ENCODE results near the gene NEAT1. TPM values are rescaled to one million over a fixed set of nuclear protein-coding genes. Genes with fewer than 3 reads are reported as not detected.

Gene NEAT1
- total and polyA plus RNA-seq, 8 donors, result 295 to 2,770 (median 695) TPM

GRCh38 chr11:65395961-65396530 lies 26.6 kb upstream of the NEAT1 start:
- ATAC-seq (no peak), FAIRE-seq (no peak), DNase-seq (peak in 1 of 6 donors; percentile 58)
- Histone ChIP-seq H3K9me3 (no peaks in the 10 kb centered on the region), H3K27me3 (no peaks in the 10 kb centered on the region), H3K4me1 (no peaks in the 10 kb centered on the region), H3K36me3 (peaks cover 0 to 51% (median 23%) of the 10 kb centered on the region in 3 donors), H3K4me3 (no peak overlapping the region), H3K27ac (no peak overlapping the region)
- intact Hi-C loops (cut with DNase I), result no loop called here
- no peak for TF ChIP-seq CTCF (IDR thresholded peaks at IDR 0.05)
- WGBS, 2 donors, result 93% methylated on average over 11 to 15 of the region's 15 CpGs

- Histone ChIP-seq H3K4me1 (no peaks in the 10 kb centered on the region), H3K27ac (no peak overlapping the region), H3K4me3 (no peak overlapping the region), H3K27me3 (no peaks in the 10 kb centered on the region), H3K9me3 (no peaks in the 10 kb centered on the region), H3K36me3 (peaks cover 0 to 51% (median 23%) of the 10 kb centered on the region in 3 donors)
- 92% methylated on average over 38 of the region's 38 CpGs for WGBS, 2 donors
- ATAC-seq (no peak), FAIRE-seq (no peak), DNase-seq (peak in 3 of 6 donors; percentile 25 to 70 (median 56))
- intact Hi-C loops (cut with DNase I), result no loop called here
- no peak for TF ChIP-seq CTCF (IDR thresholded peaks at IDR 0.05)
Observed at GRCh38 chr11:65396769-65397745, 25.5 kb upstream of the NEAT1 start.

- no peaks in the 10 kb centered on the region for H3K27me3 ChIP-seq
- no peaks in the 10 kb centered on the region for H3K9me3 ChIP-seq
- intact Hi-C loops (cut with DNase I), result no loop called here
- H3K36me3 ChIP-seq, result peaks cover 0 to 47% (median 23%) of the 10 kb centered on the region in 3 donors
- WGBS, 2 donors, result 89% methylated on average over 16 of the region's 16 CpGs
- DNase-seq (peak in 1 of 6 donors; percentile 34), ATAC-seq (no peak), FAIRE-seq (no peak)
- no peak overlapping the region for H3K27ac ChIP-seq
- TF ChIP-seq CTCF (IDR thresholded peaks at IDR 0.05), result no peak
- H3K4me1 ChIP-seq, result no peaks in the 10 kb centered on the region
- H3K4me3 ChIP-seq, result no peak overlapping the region
Observed at GRCh38 chr11:65398362-65398910, 24.2 kb upstream of the NEAT1 start.

GRCh38 chr11:65399249-65399648 lies 23.3 kb upstream of the NEAT1 start:
- H3K9me3 ChIP-seq, result no peaks in the 10 kb centered on the region
- ATAC-seq (no peak), DNase-seq (peak in 1 of 6 donors; percentile 41), FAIRE-seq (no peak)
- no peak overlapping the region for H3K27ac ChIP-seq
- 92 to 95% methylated on average over 13 of the region's 13 CpGs for WGBS, 2 donors
- no peaks in the 10 kb centered on the region for H3K4me1 ChIP-seq
- intact Hi-C loops (cut with DNase I), result no loop called here
- no peak for TF ChIP-seq CTCF (IDR thresholded peaks at IDR 0.05)
- H3K27me3 ChIP-seq, result no peaks in the 10 kb centered on the region
- H3K36me3 ChIP-seq, result peaks cover 0 to 47% (median 23%) of the 10 kb centered on the region in 3 donors
- no peak overlapping the region for H3K4me3 ChIP-seq

Measured in pancreas (tissue), 10 donors.